B cell (primary cell): ENCODE measurements around the gene ALKBH6.

Experiments used
- CTCF ChIP-seq: fragments of 200-600 bp; IDR thresholded peaks from one replicate; pipeline ENCODE4 v1.8.0; 2022; ENCODE audit warnings: antibody characterized with exemption, mild to moderate bottlenecking
- EZH2 ChIP-seq: IDR thresholded peaks from 2 replicates; pipeline ENCODE4 v1.6.1; 2012; ENCODE audit warnings: borderline replicate concordance, low read depth, mild to moderate bottlenecking, moderate library complexity, low read length; ENCODE audit not compliant: insufficient read depth, poor library complexity, severe bottlenecking

GRCh38 chr19:36001605-36002004 is 12.4 kb downstream of the ALKBH6 start:
- TF ChIP-seq CTCF: no peak
- TF ChIP-seq EZH2: no peak
